Measurements from ENCODE around the gene RAB11FIP3. TPM values are rescaled to one million over a fixed set of nuclear protein-coding genes. Genes with fewer than 3 reads are reported as not detected.

The RAB11FIP3 gene
- total and polyA plus RNA-seq, 2 of the 13 experiments (the other 11 are each of a cell fraction or from before 2014, with no cell fraction given), result 34.3 to 57.6 TPM

GRCh38 chr16:502179-502943 lies 76.9 kb downstream of the RAB11FIP3 start (continued):
- TF ChIP-seq KDM2A (CRISPR knock-in tag; IDR thresholded peaks at IDR 0.05; ENCODE audit: borderline replicate concordance, low read depth), result peak; percentile 53
- TF ChIP-seq ARID4A (CRISPR knock-in tag; IDR thresholded peaks at IDR 0.05; ENCODE audit: borderline replicate concordance), result peak; percentile 80
- no peak; the same call in 1 of the 2 replicates for TF ChIP-seq ZNF839 (CRISPR knock-in tag; IDR thresholded peaks at IDR 0.05; ENCODE audit: borderline replicate concordance)
- TF ChIP-seq ZNF224 (CRISPR knock-in tag; IDR thresholded peaks at IDR 0.05), result no peak
- peak; percentile 76 for TF ChIP-seq ZHX1 (CRISPR knock-in tag; IDR thresholded peaks at IDR 0.05; ENCODE audit: low read depth)
- peak; percentile 85 for TF ChIP-seq ARNT2 (CRISPR knock-in tag; IDR thresholded peaks at IDR 0.05; ENCODE audit: low read depth)
- TF ChIP-seq HMGA1 (CRISPR knock-in tag; conservative IDR thresholded peaks at IDR 0.05), result no peak
- 0 out of 2 replicates have a peak, but pooled peaks have one; percentile 24 for TF ChIP-seq ZNF160 (CRISPR knock-in tag; IDR thresholded peaks at IDR 0.05)
- TF ChIP-seq SRSF1 (optimal IDR thresholded peaks at IDR 0.05; ENCODE audit: low read depth, low read length), result no peak
- no peak for TF ChIP-seq ZNF564 (CRISPR knock-in tag; IDR thresholded peaks at IDR 0.05)
- TF ChIP-seq BCL3 (CRISPR knock-in tag; IDR thresholded peaks at IDR 0.05), result 0 out of 2 replicates have a peak, but pooled peaks have one; percentile 62
- TF ChIP-seq FOXP4 (CRISPR knock-in tag; IDR thresholded peaks at IDR 0.05), result peak; percentile 53; the same call in 1 of the 2 replicates
- no peak for TF ChIP-seq U2AF2 (IDR thresholded peaks at IDR 0.05; ENCODE audit: low read depth, low read length)
- TF ChIP-seq CREM (IDR thresholded peaks at IDR 0.05), result peak; percentile 42; the same call in 1 of the 2 replicates
- no peak for TF ChIP-seq CREM (CRISPR knock-in tag; IDR thresholded peaks at IDR 0.05)
- TF ChIP-seq MEIS1 (CRISPR knock-in tag; IDR thresholded peaks at IDR 0.05; ENCODE audit: borderline replicate concordance), result no peak
- TF ChIP-seq ERF (CRISPR knock-in tag; IDR thresholded peaks at IDR 0.05), result 0 out of 2 replicates have a peak, but pooled peaks have one; percentile 59
- TF ChIP-seq LCORL (IDR thresholded peaks at IDR 0.05), result no peak
- peak; percentile 82; the same call in 1 of the 2 replicates for TF ChIP-seq LCORL (CRISPR knock-in tag; IDR thresholded peaks at IDR 0.05)
